ENCODE results near the gene CLCN7. TPM values are rescaled to one million over a fixed set of nuclear protein-coding genes. Genes with fewer than 3 reads are reported as not detected.

CLCN7 gene
- total and polyA plus RNA-seq, 2 donors (not counting 3 experiments of a cell fraction or from before 2014, with no cell fraction given), result 59.8 to 94.9 TPM

DNA sequence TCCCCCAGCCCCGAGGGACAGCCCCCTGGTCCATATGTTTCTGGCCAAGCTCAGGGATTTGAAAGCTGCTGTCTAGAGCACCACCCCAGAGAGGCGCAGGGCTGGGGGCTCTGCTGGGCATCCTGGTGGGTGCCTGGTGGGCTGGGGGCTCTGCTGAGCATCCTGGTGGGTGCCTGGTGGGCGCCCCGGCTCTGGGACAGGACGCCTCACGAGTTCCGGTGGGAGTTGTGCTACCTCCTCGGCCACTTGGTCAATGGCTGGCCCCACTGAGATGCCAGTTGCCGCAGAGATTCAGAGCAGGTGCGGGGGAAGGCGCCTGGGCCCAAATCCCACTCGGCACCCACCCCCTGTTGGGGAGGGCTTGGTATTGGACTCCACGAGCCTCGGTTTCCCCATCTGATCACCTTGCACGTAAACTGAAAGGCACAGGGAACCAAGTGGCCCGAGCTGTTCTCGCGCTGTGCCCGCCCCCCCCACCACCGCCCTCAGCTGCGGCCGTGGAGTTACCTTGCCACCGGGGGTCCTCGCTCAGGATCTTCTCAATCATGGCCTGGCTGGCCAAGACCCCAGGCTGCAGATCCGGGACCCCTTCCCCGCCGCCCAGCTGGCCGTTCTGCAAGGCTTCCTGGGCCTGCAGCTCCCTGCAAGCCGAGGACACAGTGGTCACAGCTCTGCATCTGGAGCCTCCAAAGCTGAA lies 73.6 kb downstream of the CLCN7 start:
- H3K36me3 ChIP-seq (ENCODE audit: control insufficient read depth in 2 of 2, extremely low read depth in 1 of 2, insufficient read depth in 2 of 2, low read length in 2 of 2), result peaks cover 0 to 24% of the 10 kb centered on the region in 2 experiments
- H3K27me3 ChIP-seq (ENCODE audit: control insufficient read depth in 2 of 2, insufficient read depth in 2 of 2, low read length in 2 of 2), result no peaks in the 10 kb centered on the region
- no TSS peak for BruUV-seq (replicated peaks)
- no peaks in the 10 kb centered on the region for H4K20me1 ChIP-seq (replicated peaks; ENCODE audit: control insufficient read depth, extremely low read depth, insufficient read depth, low read length)
- DNase-seq (ENCODE audit: low read depth, low spot score) (no peak), FAIRE-seq (no peak)
- H3K9ac ChIP-seq (replicated peaks; ENCODE audit: extremely low read depth, insufficient read depth, low read length), result no peak overlapping the region
- H3K9me3 ChIP-seq (replicated peaks; ENCODE audit: control insufficient read depth, insufficient read depth, low read length), result no peaks in the 10 kb centered on the region
- H3K4me3 ChIP-seq (replicated peaks in 1 of 3; ENCODE audit: insufficient read depth in 1 of 3, low read depth in 1 of 3, low read length in 3 of 3), result no peak overlapping the region
- H3K79me2 ChIP-seq (ENCODE audit: control insufficient read depth, insufficient read depth, low read length), result no peaks in the 10 kb centered on the region
- intact Hi-C loops (cut with micrococcal nuclease), result loop anchor here (10.0 kb wide), 1 partner anchor 96 kb away; the partner anchor contains the start of gene UBE2I
- CTCF ChIA-PET, result no interaction called here
- no peaks in the 10 kb centered on the region for H3K4me1 ChIP-seq (ENCODE audit: control insufficient read depth, extremely low read depth, insufficient read depth, low read length)
- dilution Hi-C loops (cut with MboI; ENCODE audit: extremely low pct_ligation_motif_present, low sequenced_read_pairs), result no loop called here
- H2AFZ ChIP-seq (ENCODE audit: low read depth, low read length), result no peak overlapping the region
- H3K27ac ChIP-seq (ENCODE audit: insufficient read depth, low read depth, low read length), result no peak overlapping the region
- no peak overlapping the region for H3K4me2 ChIP-seq (ENCODE audit: insufficient read depth, low read length)
- no peak for TF ChIP-seq POLR2AphosphoS5 (IDR thresholded peaks at IDR 0.05; ENCODE audit: insufficient read depth, low read depth, low read length)
- no peak for TF ChIP-seq EZH2 (IDR thresholded peaks at IDR 0.05; ENCODE audit: borderline replicate concordance, low read depth, low read length, severe bottlenecking)
- TF ChIP-seq FOS (IDR thresholded peaks at IDR 0.05; ENCODE audit: borderline replicate concordance, insufficient read depth, low read length), result no peak
- TF ChIP-seq GATA2 (IDR thresholded peaks at IDR 0.05; ENCODE audit: insufficient read depth, insufficient read length, low read depth, low read length), result no peak
- TF ChIP-seq MYC (IDR thresholded peaks at IDR 0.05; ENCODE audit: low read depth, low read length), result no peak
- TF ChIP-seq MAX (IDR thresholded peaks at IDR 0.05; ENCODE audit: insufficient read depth, insufficient read length), result no peak
- no peak for TF ChIP-seq POLR2A (IDR thresholded peaks at IDR 0.05; ENCODE audit: low read depth, low read length)
- TF ChIP-seq JUN (IDR thresholded peaks at IDR 0.05; ENCODE audit: borderline replicate concordance, insufficient read depth, insufficient read length, low read depth), result no peak
- TF ChIP-seq, protein P1, sequence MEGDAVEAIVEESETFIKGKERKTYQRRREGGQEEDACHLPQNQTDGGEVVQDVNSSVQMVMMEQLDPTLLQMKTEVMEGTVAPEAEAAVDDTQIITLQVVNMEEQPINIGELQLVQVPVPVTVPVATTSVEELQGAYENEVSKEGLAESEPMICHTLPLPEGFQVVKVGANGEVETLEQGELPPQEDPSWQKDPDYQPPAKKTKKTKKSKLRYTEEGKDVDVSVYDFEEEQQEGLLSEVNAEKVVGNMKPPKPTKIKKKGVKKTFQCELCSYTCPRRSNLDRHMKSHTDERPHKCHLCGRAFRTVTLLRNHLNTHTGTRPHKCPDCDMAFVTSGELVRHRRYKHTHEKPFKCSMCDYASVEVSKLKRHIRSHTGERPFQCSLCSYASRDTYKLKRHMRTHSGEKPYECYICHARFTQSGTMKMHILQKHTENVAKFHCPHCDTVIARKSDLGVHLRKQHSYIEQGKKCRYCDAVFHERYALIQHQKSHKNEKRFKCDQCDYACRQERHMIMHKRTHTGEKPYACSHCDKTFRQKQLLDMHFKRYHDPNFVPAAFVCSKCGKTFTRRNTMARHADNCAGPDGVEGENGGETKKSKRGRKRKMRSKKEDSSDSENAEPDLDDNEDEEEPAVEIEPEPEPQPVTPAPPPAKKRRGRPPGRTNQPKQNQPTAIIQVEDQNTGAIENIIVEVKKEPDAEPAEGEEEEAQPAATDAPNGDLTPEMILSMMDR (IDR thresholded peaks at IDR 0.05; ENCODE audit: extremely low read depth in 1 of 2, insufficient read depth in 1 of 2, low read depth in 1 of 2, low read length in 2 of 2), result no peak
- POLR2A ChIA-PET, result no interaction called here
- H3K9me1 ChIP-seq (replicated peaks; ENCODE audit: control insufficient read depth, extremely low read depth, insufficient read depth, low read length), result no peaks in the 10 kb centered on the region
